Endothelial cell of umbilical vein (primary cell): ENCODE data around the gene YIPF3. TPM values are rescaled to one million over a fixed set of nuclear protein-coding genes. Genes with fewer than 3 reads are reported as not detected.
"Not testable (repeated sequence)": the region's sequence is repeated elsewhere in the genome, so short reads cannot be mapped to it uniquely, and the experiment has no call there.

Experiments used
- BruUV-seq: library from RNA; stranded (reverse); fragments of 400-500 nt; replicated peaks from 2 replicates; lab custom pipeline; 2021; lab: Mats Ljungman, UMichigan
- CTCF ChIA-PET: fragments of 300-600, 350-600 bp; sonication (Branson Sonifier 250); formaldehyde crosslinking; loops from one replicate; lab custom pipeline; 2021; ENCODE audit warnings: antibody characterized with exemption, inconsistent platforms; lab: Charles Lee
- POLR2A ChIA-PET: fragments of 300-600, 350-600 bp; sonication (Branson Sonifier 250); formaldehyde crosslinking; loops from one replicate; lab custom pipeline; 2021; ENCODE audit warnings: antibody characterized with exemption, inconsistent platforms; lab: Charles Lee
- DNase-seq: peaks from one replicate; pipeline ENCODE4 v3.0.0-alpha.2; 2011; ENCODE audit warnings: low read depth, low spot score
- FAIRE-seq: peaks from 2 replicates; lab custom pipeline; 2011; peaks lifted over from hg19 to GRCh38; lab: Jason Lieb, UNC
- H2AFZ ChIP-seq: 2 replicates; pipeline ENCODE4 v1.6.0; 2012; ENCODE audit warnings: low read depth, low read length, control low read depth, inconsistent platforms
- H3K27ac ChIP-seq: 2 replicates; pipeline ENCODE4 v1.5.1; 2011; ENCODE audit warnings: low read depth, mild to moderate bottlenecking, control low read depth, low read length, moderate library complexity; ENCODE audit not compliant: insufficient read depth
- H3K27me3 ChIP-seq, 2 experiments: 2 replicates each; pipeline versions ENCODE4 v1.6.0 to v1.6.1; 2011; ENCODE audit warnings: low read length in 2 of 2, mixed read lengths in 1 of 2; ENCODE audit not compliant: control insufficient read depth in 2 of 2, insufficient read depth in 2 of 2
- H3K36me3 ChIP-seq, 2 experiments: 2 replicates in 1 of 2; 3 replicates in 1 of 2; pipeline ENCODE4 v1.5.1; 2011; ENCODE audit warnings: low read length in 2 of 2, mild to moderate bottlenecking in 1 of 2, moderate library complexity in 1 of 2; ENCODE audit not compliant: control insufficient read depth in 2 of 2, insufficient read depth in 2 of 2; ENCODE audit errors: extremely low read depth in 1 of 2
- H3K4me1 ChIP-seq: 3 replicates; pipeline ENCODE4 v1.5.1; 2011; ENCODE audit warnings: mild to moderate bottlenecking, low read length; ENCODE audit not compliant: control insufficient read depth, insufficient read depth; ENCODE audit errors: extremely low read depth
- H3K4me2 ChIP-seq: 2 replicates; pipeline ENCODE4 v1.6.1; 2011; ENCODE audit warnings: low read length, control low read depth, mixed read lengths; ENCODE audit not compliant: insufficient read depth
- H3K4me3 ChIP-seq, 3 experiments: fragments of 200-600 bp in 1 of 3; sonication (generic), shearing (Covaris generic) in 1 of 3; replicated peaks in 1 of 3; 2 replicates each; pipeline ENCODE4 v1.5.1; 2011 to 2016; ENCODE audit warnings: control low read depth in 3 of 3, low read length in 3 of 3, mild to moderate bottlenecking in 2 of 3, inconsistent platforms in 1 of 3, low read depth in 1 of 3, moderate library complexity in 1 of 3; ENCODE audit not compliant: insufficient read depth in 1 of 3
- H3K79me2 ChIP-seq: 2 replicates; pipeline ENCODE4 v1.6.0; 2012; ENCODE audit warnings: low read length, inconsistent platforms; ENCODE audit not compliant: control insufficient read depth, insufficient read depth
- H3K9ac ChIP-seq: replicated peaks from 2 replicates; pipeline ENCODE3; 2011; ENCODE audit warnings: low read length, control low read depth; ENCODE audit not compliant: insufficient read depth; ENCODE audit errors: extremely low read depth
- H3K9me1 ChIP-seq: replicated peaks from 3 replicates; pipeline ENCODE4 v1.6.0; 2011; ENCODE audit warnings: mild to moderate bottlenecking, low read length; ENCODE audit not compliant: control insufficient read depth, insufficient read depth; ENCODE audit errors: extremely low read depth
- H3K9me3 ChIP-seq: replicated peaks from 2 replicates; pipeline ENCODE4 v1.5.1; 2012; ENCODE audit warnings: low read length, inconsistent platforms; ENCODE audit not compliant: control insufficient read depth, insufficient read depth
- H4K20me1 ChIP-seq: replicated peaks from 2 replicates; pipeline ENCODE3; 2011; ENCODE audit warnings: mild to moderate bottlenecking, low read length; ENCODE audit not compliant: control insufficient read depth, insufficient read depth; ENCODE audit errors: extremely low read depth
- EZH2 ChIP-seq: IDR thresholded peaks from 2 replicates; pipeline ENCODE4 v1.6.1; 2012; ENCODE audit warnings: borderline replicate concordance, low read depth, mild to moderate bottlenecking, moderate library complexity, low read length, inconsistent platforms; ENCODE audit not compliant: severe bottlenecking
- GATA2 ChIP-seq: IDR thresholded peaks from 2 replicates; pipeline ENCODE4 v1.7.0; 2011; ENCODE audit warnings: low read depth, mild to moderate bottlenecking, moderate library complexity, mixed read lengths, low read length; ENCODE audit not compliant: insufficient read length, insufficient read depth
- MAX ChIP-seq: IDR thresholded peaks from 2 replicates; pipeline ENCODE4 v1.6.1; 2011; ENCODE audit not compliant: insufficient read depth, insufficient read length
- MYC ChIP-seq: IDR thresholded peaks from one replicate; pipeline ENCODE4 v1.6.1; 2011; ENCODE audit warnings: mild to moderate bottlenecking, low read depth, low read length
- POLR2A ChIP-seq: IDR thresholded peaks from 2 replicates; pipeline ENCODE4 v1.6.1; 2012; ENCODE audit warnings: low read depth, mild to moderate bottlenecking, control low read depth, low read length
- POLR2AphosphoS5 ChIP-seq: IDR thresholded peaks from 2 replicates; pipeline ENCODE4 v1.6.1; 2012; ENCODE audit warnings: low read depth, mild to moderate bottlenecking, control low read depth, low read length, moderate library complexity; ENCODE audit not compliant: insufficient read depth
- dilution Hi-C: fragments of 300-500 bp; cut with MboI; formaldehyde crosslinking; loops from one replicate; pipeline ENCODE4 v1.15.0; 2019; ENCODE audit warnings: low sequenced_read_pairs; ENCODE audit not compliant: extremely low pct_ligation_motif_present
- intact Hi-C: fragments of 100-400 bp; cut with micrococcal nuclease; formaldehyde crosslinking; loops from one replicate; pipeline ENCODE4 v1.10.0; 2022
- polyA plus RNA-seq, 4 experiments: library from polyadenylated mRNA; depleted of rRNA in 3 of 4; stranded (reverse) in 3 of 4; unstranded in 1 of 4; fragments of >200 nt; gene quantifications; 2 replicates each; pipeline versions ENCODE4 v1.2.1 to v1.2.3, GENCODE V29; 2011 to 2012; ENCODE audit warnings: missing spikeins in 1 of 4
- total RNA-seq: library from RNA; stranded (reverse); gene quantifications from 2 replicates; pipeline ENCODE4 v1.2.3, GENCODE V29; 2021
- TF ChIP-seq, protein P1 (sequence below), 2 donors: IDR thresholded peaks; 1 replicate in 1 of 2; 2 replicates in 1 of 2; pipeline ENCODE4 v1.5.1; 2011; ENCODE audit warnings: low read length in 2 of 2, mild to moderate bottlenecking in 2 of 2, moderate library complexity in 2 of 2, control low read depth in 1 of 2, inconsistent platforms in 1 of 2, low read depth in 1 of 2; ENCODE audit not compliant: insufficient read depth in 1 of 2; ENCODE audit errors: extremely low read depth in 1 of 2

The YIPF3 gene
- total and polyA plus RNA-seq, 2 donors (not counting 3 experiments of a cell fraction or from before 2014, with no cell fraction given) = 119 to 470 TPM

GRCh38 chr6:43467265-43467664 lies 49.5 kb downstream of the YIPF3 start:
- H3K9ac ChIP-seq, H3K9me1 ChIP-seq, H3K27ac ChIP-seq, H3K4me3 ChIP-seq, H3K4me2 ChIP-seq, H2AFZ ChIP-seq, FAIRE-seq, H4K20me1 ChIP-seq, H3K4me1 ChIP-seq, H3K36me3 ChIP-seq, POLR2A ChIA-PET, dilution Hi-C loops, H3K79me2 ChIP-seq, H3K9me3 ChIP-seq, intact Hi-C loops, DNase-seq, BruUV-seq: not testable (repeated sequence)
- H3K27me3 ChIP-seq = peaks cover 16 to 21% of the 10 kb centered on the region in 2 experiments
- CTCF ChIA-PET = interaction anchor here (1.3 kb wide), 1 partner anchor 10 kb away, joined by 3 read pairs; the partner anchor contains the start of gene TJAP1

DNA sequence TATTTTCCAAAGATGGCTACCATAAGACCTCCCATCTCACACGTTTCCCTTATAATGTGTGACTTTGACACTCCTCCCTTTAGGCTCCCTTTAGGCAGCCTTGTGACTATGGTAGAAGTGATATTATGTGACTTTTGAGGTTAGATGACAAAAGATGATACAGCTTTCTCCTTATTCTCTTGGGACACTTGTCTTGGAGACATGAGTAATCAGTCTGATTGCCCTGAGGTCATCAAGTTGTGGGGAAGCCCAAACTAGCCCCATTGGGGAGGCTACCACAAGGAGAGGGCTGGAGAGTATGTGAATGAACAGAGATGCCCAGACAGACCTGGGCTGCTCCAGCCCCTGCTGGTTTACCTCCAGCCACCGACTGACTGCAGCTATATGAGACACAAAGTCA lies 50.8 kb downstream of the YIPF3 start:
- intact Hi-C loops = no loop called here
- no peaks in the 10 kb centered on the region for H3K36me3 ChIP-seq
- H3K9me1 ChIP-seq = no peaks in the 10 kb centered on the region
- BruUV-seq = no TSS peak
- no peaks in the 10 kb centered on the region for H3K9me3 ChIP-seq
- H4K20me1 ChIP-seq = no peaks in the 10 kb centered on the region
- H3K4me1 ChIP-seq = no peaks in the 10 kb centered on the region
- POLR2A ChIA-PET = no interaction called here
- FAIRE-seq (no peak), DNase-seq (no peak)
- peaks cover 12 to 26% of the 10 kb centered on the region in 2 experiments for H3K27me3 ChIP-seq
- no peak overlapping the region for H2AFZ ChIP-seq
- CTCF ChIA-PET = interaction anchor here (0.8 to 21.3 kb wide), 2 partner anchors 9 to 35 kb away, joined by 3 to 289 read pairs; partner anchors contain the start of gene LRRC73
- no peak overlapping the region for H3K4me3 ChIP-seq
- H3K9ac ChIP-seq = no peak overlapping the region
- no peak overlapping the region for H3K4me2 ChIP-seq
- H3K79me2 ChIP-seq = no peaks in the 10 kb centered on the region
- dilution Hi-C loops = no loop called here
- H3K27ac ChIP-seq = no peak overlapping the region
- TF ChIP-seq MAX = no peak
- no peak for TF ChIP-seq EZH2
- TF ChIP-seq, protein P1, sequence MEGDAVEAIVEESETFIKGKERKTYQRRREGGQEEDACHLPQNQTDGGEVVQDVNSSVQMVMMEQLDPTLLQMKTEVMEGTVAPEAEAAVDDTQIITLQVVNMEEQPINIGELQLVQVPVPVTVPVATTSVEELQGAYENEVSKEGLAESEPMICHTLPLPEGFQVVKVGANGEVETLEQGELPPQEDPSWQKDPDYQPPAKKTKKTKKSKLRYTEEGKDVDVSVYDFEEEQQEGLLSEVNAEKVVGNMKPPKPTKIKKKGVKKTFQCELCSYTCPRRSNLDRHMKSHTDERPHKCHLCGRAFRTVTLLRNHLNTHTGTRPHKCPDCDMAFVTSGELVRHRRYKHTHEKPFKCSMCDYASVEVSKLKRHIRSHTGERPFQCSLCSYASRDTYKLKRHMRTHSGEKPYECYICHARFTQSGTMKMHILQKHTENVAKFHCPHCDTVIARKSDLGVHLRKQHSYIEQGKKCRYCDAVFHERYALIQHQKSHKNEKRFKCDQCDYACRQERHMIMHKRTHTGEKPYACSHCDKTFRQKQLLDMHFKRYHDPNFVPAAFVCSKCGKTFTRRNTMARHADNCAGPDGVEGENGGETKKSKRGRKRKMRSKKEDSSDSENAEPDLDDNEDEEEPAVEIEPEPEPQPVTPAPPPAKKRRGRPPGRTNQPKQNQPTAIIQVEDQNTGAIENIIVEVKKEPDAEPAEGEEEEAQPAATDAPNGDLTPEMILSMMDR (IDR thresholded peaks at IDR 0.05; ENCODE audit: extremely low read depth in 1 of 2, insufficient read depth in 1 of 2, low read depth in 1 of 2, low read length in 2 of 2) = no peak
- no peak for TF ChIP-seq MYC
- TF ChIP-seq GATA2 = no peak
- no peak for TF ChIP-seq POLR2A
- no peak for TF ChIP-seq POLR2AphosphoS5
